AG09309 (cell line): Measurements from ENCODE around the gene PTGES3.

ENCODE experiments used
- DNase-seq: peaks from one replicate; pipeline ENCODE4 v3.0.0-alpha.2; 2010; ENCODE audit warnings: low read depth
- H3K4me3 ChIP-seq: 2 replicates; pipeline ENCODE4 v1.5.1; 2011; ENCODE audit warnings: mild to moderate bottlenecking, low read depth, low read length, moderate library complexity; ENCODE audit not compliant: control insufficient read depth
- TF ChIP-seq, protein P1 (sequence below): IDR thresholded peaks from 2 replicates; pipeline ENCODE4 v1.5.1; 2011; ENCODE audit warnings: mild to moderate bottlenecking, low read depth, low read length, inconsistent platforms; ENCODE audit not compliant: insufficient read depth, control insufficient read depth; ENCODE audit errors: missing control alignments

Gene PTGES3

DNA sequence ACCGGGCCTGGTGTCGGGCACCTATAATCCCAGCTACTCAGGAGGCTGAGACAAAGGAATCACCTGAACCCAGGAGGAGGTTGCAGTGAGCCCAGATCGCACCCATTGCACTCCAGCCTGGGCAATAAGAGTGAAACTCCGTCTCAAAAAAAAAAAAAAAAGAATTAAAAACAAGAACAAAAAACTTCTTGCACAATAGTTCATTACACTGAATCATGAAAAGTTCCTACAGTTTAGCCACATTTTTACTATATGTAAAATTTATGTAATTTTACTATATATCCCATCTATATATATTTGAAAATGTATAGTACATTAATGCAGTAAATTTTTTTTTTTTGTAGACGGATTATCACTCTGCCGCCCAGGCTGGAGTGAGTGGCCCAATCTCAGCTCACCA is 46.9 kb downstream of the PTGES3 start:
- no peak for DNase-seq
- TF ChIP-seq, protein P1, sequence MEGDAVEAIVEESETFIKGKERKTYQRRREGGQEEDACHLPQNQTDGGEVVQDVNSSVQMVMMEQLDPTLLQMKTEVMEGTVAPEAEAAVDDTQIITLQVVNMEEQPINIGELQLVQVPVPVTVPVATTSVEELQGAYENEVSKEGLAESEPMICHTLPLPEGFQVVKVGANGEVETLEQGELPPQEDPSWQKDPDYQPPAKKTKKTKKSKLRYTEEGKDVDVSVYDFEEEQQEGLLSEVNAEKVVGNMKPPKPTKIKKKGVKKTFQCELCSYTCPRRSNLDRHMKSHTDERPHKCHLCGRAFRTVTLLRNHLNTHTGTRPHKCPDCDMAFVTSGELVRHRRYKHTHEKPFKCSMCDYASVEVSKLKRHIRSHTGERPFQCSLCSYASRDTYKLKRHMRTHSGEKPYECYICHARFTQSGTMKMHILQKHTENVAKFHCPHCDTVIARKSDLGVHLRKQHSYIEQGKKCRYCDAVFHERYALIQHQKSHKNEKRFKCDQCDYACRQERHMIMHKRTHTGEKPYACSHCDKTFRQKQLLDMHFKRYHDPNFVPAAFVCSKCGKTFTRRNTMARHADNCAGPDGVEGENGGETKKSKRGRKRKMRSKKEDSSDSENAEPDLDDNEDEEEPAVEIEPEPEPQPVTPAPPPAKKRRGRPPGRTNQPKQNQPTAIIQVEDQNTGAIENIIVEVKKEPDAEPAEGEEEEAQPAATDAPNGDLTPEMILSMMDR: no peak
- H3K4me3 ChIP-seq: no peak overlapping the region

DNA sequence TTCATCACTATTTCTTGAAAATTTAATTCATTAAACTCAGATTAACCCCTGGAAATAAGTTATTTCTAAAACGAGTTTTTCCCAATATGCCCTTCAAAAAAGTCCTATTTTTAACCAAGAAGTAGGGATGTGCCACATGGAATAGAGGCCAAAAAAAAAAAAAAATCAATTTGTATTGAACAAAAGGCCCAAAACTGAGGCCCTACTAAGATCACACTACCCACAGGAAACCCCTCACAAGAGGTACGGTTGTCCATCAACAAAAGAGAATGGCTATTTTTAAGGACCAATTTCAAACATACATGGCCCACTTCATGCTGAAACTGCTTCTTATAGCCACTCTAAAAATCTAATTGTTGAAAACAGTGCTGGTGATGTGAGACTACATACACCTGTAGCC is 50.5 kb downstream of the PTGES3 start:
- DNase-seq: no peak
- TF ChIP-seq, protein P1: no peak
- no peak overlapping the region for H3K4me3 ChIP-seq

DNA sequence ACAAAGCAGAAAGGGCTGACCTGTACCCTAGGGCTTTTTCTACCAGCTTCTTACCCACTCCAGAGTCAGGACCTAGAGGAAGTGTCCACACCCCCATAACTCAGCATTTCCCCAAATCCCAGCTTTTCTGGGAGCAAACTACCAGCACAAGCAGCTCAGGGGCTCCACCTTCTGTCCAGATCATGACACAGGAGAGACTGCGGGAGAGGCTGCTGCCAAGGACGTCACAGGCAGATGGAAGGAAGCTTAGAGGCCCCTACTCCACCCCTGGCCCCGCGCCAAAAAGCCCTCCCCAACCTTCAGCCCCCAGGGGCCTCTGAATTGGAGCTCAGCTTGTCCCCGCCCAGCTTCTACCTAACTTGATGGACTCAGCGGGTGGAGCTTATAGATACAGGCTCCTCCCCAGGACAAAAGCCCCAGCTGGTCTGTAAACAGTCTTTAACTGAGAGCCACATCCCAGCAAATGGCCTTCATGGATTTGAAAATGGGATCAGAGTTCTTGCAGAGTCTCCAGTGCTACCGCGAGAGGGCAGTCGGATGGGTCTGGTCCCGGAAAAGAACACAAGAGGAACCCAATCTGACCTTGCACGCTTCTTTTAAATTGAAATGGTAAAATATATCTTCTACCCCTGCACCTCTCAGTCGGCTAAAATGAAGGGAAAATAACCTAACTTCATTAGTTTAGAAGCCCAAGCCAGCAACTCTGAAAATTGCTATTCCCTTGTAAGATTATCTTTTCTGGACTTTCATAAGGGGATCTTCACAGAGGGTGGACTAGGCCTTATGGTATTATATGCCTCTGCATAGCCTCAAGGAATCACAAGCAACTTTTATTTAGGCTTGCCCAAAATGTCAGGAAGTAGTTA is 51.2 kb downstream of the PTGES3 start:
- peak; percentile 100 for DNase-seq
- H3K4me3 ChIP-seq: peak overlapping the region; percentile 87
- TF ChIP-seq, protein P1: peak; percentile 80

DNA sequence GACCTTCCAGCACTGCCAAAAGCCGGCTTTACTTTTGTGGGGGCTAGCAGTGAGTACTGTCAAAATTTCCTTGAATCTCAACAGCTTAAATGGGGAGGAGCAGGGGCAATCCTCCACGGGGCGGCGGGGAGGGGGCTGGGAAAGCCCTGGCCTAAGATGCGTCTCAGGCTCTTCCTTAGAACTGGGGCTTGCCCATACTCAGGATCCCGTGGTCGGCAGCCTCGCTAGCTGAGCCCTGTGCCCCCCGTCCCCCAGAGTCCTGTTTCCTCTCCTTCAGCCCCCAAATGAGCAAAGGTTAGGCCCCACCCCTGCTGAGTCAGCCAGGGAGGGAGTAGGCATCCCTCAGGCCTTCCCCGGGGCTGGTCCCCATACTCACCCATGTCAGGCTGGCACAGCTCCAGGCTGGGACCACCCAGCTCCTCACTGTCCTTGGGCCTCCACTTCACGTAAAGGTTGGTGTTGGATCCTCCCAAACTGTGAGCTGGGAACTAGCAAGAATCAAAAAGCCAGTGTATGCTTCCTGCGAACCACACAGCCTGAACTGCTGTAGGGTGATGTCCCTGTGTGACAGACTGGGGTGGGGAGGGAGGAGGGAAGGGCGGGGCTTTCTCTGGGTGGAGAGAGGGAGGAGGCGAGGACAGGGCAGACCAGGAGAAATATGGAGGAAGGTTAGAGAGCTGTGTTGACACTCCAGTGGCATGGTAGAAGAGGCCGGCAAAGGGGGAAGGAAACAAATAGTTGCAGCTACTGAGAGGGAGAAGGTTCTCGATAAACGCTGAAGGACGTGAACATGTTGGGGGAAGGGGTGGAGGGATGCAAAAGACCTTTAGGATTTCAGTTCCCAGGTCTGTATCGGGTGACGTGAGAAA is 52.0 kb downstream of the PTGES3 start:
- peak; percentile 52 for DNase-seq
- TF ChIP-seq, protein P1: no peak
- H3K4me3 ChIP-seq: peak overlapping the region; percentile 87

DNA sequence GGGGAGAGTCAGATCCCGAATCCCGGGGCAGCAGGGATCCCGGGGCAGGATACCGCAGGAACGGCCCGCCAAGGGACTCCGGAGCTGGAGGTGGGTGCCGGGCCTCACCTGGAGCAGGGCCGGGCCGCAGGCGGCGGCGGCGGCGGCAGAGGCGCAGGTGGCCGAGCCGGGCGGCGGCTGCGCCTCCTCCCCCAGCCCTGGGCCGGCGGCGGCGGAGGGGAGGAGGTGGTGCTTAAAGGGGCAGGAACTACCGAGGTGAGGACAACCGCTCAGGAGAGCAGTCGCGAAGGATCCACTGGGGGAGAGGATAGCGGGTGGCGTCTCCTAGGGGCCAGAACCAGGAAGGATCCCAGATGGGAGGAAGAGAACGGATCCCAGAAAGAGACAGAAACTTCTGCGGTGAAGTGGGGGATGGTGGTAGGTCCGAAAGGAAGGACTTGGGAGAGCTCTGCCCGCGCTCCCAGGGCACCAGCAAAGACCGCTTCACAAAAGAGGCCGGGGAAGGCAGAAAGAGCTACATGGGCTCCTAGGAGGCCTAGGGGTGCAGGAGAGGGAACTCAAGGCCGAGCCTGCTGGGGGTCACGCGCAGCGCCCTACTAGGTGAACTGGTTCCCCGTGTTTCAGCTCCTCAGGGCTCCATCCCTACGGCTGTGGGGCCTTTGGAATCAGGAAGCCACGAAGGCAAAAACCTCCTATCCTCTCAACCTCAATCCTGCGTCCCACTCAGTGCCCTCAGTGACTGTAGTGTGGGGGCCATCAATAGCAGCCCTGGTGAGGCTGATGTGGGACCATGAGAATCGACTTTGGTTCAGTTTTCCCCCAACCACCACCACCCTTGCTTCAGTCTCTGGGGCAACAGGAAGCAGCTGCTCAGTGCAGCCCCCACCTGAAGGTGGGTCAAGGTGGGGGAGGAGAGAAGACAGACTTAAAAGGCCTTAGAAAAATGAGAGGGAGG is 53.0 kb downstream of the PTGES3 start:
- H3K4me3 ChIP-seq: peak overlapping the region; percentile 87
- TF ChIP-seq, protein P1: peak; percentile 72
- DNase-seq: peak; percentile 45
